Measurements from ENCODE around the gene OAS1. TPM values are rescaled to one million over a fixed set of nuclear protein-coding genes. Genes with fewer than 3 reads are reported as not detected.

Gene OAS1
- total RNA-seq = 1.1 and 3.6 TPM in 2 replicates

DNA sequence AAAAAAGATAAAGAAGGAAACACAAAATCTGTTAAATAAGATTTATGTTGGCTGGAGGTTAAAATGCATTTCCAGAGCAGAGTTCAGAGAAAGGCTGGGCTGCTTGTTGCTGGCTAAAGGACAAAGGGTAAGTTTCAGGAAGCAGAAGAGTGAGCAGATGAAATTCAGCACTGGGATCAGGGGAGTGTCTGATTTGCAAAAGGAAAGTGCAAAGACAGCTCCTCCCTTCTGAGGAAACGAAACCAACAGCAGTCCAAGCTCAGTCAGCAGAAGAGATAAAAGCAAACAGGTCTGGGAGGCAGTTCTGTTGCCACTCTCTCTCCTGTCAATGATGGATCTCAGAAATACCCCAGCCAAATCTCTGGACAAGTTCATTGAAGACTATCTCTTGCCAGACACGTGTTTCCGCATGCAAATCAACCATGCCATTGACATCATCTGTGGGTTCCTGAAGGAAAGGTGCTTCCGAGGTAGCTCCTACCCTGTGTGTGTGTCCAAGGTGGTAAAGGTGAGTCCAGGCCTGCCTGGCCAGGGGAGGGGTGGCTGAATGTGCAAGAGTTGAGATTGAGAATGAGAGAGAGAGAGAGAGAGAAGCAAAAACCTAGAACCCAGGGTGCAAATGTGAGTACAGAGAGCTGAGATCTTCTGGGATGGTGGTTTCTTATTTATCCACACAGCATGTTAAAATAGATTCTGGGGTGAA, at the start of gene OAS1:
TSS of gene OAS1 (plus strand) at position 251 of the 703 bp plus-strand sequence. CDS start at position 329, 78 bp downstream.

DNA sequence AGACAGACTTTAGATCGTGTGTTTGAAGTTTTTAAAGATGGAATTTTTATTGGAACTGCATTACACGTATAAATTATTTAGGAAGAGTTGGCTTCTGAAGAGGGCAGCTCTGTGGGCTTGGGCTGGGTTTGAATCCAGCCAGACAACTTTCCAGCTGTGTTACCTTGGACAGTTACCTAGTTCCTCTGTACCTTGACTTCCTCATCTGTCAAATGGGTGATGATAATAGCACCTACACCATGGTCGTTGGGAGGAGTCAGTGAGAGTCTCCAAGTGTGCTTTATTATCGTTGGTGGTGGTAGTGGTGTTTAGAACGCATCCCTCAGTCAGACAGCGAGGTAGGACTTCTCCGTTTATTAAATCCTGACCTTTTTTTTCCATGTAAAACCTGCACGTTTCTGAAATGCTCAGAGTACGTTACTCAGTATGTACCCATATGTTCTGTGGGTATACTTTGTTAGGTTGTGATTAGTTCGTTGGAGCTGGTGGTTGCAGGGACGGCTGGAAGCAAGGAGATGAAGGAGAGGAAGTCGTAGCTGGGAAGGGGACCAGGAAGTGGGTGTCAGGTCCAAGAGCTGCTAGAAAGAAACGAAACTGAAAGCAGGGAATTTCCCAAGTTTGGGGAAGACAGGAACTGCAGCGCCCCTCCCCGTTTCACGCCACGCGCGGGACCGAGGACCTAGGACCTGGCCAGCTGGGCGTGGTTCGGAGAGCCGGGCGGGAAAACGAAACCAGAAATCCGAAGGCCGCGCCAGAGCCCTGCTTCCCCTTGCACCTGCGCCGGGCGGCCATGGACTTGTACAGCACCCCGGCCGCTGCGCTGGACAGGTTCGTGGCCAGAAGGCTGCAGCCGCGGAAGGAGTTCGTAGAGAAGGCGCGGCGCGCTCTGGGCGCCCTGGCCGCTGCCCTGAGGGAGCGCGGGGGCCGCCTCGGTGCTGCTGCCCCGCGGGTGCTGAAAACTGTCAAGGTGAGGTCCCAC, 31.3 kb downstream of the OAS1 start, which contains the start of gene OAS3:
TSS of gene OAS3 (plus strand) at position 734 of the 979 bp plus-strand sequence. CDS start at position 791, 57 bp downstream.

Other genes starting within 250 kb of the OAS1 start
- not detected in 2 replicates for gene RPH3A, start 115.2 kb upstream of the OAS1 start, total RNA-seq
- 4.2 and 5.0 TPM in 2 replicates for gene OAS3, start 31.5 kb downstream of the OAS1 start, total RNA-seq
- 4.0 and 6.3 TPM in 2 replicates for gene OAS2, start 71.6 kb downstream of the OAS1 start, total RNA-seq
- under 0.01 TPM in 1 of 2 replicates, not detected in the other for gene DTX1, start 149.8 kb downstream of the OAS1 start, total RNA-seq
- not detected in 2 replicates for gene RASAL1, start 228.8 kb downstream of the OAS1 start, total RNA-seq
- gene CFAP73, start 242.8 kb downstream of the OAS1 start, total RNA-seq = not detected in 2 replicates